Femur (tissue), 1 donor: Measurements from ENCODE around the gene SGCD.

Source experiments
- DNase-seq: peaks from one replicate; pipeline ENCODE4 v3.0.0-alpha.2; 2017

SGCD gene

GRCh38 chr5:156405988-156406387, 79.0 kb downstream of the SGCD start:
- DNase-seq: no peak

GRCh38 chr5:156407251-156407650, 80.3 kb downstream of the SGCD start:
- peak; percentile 74 for DNase-seq

GRCh38 chr5:156409834-156410233, 82.9 kb downstream of the SGCD start:
- no peak for DNase-seq

- peak; percentile 50 for DNase-seq
Measured at GRCh38 chr5:156411185-156411613, 84.2 kb downstream of the SGCD start.

- no peak for DNase-seq
Measured at GRCh38 chr5:156411957-156412356, 85.0 kb downstream of the SGCD start.

GRCh38 chr5:156414391-156414790, 87.4 kb downstream of the SGCD start:
- DNase-seq: no peak

GRCh38 chr5:156419661-156420060, 92.7 kb downstream of the SGCD start:
- DNase-seq: no peak

- DNase-seq: no peak
Measured at GRCh38 chr5:156420665-156421064, 93.7 kb downstream of the SGCD start.

GRCh38 chr5:156421798-156422197, 94.8 kb downstream of the SGCD start:
- no peak for DNase-seq

GRCh38 chr5:156423597-156423996, 96.6 kb downstream of the SGCD start:
- no peak for DNase-seq

- no peak for DNase-seq
Measured at GRCh38 chr5:156427315-156427714, 100.4 kb downstream of the SGCD start.

GRCh38 chr5:156431956-156432829, 105.2 kb downstream of the SGCD start:
- DNase-seq: no peak

- DNase-seq: no peak
Measured at GRCh38 chr5:156432830-156433105, 105.8 kb downstream of the SGCD start.

- DNase-seq: no peak
Measured at GRCh38 chr5:156434471-156434870, 107.5 kb downstream of the SGCD start.

GRCh38 chr5:156435101-156435500, 108.1 kb downstream of the SGCD start:
- DNase-seq: no peak

GRCh38 chr5:156438076-156438475, 111.1 kb downstream of the SGCD start:
- DNase-seq: no peak

GRCh38 chr5:156444753-156445291, 117.9 kb downstream of the SGCD start:
- no peak for DNase-seq

- DNase-seq: no peak
Measured at GRCh38 chr5:156446526-156446925, 119.6 kb downstream of the SGCD start.

GRCh38 chr5:156450778-156451177, 123.8 kb downstream of the SGCD start:
- no peak for DNase-seq

GRCh38 chr5:156451505-156451904, 124.5 kb downstream of the SGCD start:
- DNase-seq: no peak

- DNase-seq: no peak
Measured at GRCh38 chr5:156456857-156457256, 129.9 kb downstream of the SGCD start.

- no peak for DNase-seq
Measured at GRCh38 chr5:156459812-156460385, 132.9 kb downstream of the SGCD start.

- DNase-seq: no peak
Measured at GRCh38 chr5:156460471-156460870, 133.5 kb downstream of the SGCD start.

- no peak for DNase-seq
Measured at GRCh38 chr5:156466871-156467270, 139.9 kb downstream of the SGCD start.
